ENCODE results near the gene DHPS. TPM values are rescaled to one million over a fixed set of nuclear protein-coding genes. Genes with fewer than 3 reads are reported as not detected.

DHPS gene
- total and polyA plus RNA-seq, 2 of the 4 experiments (the other 2 are of a cell fraction), result 82.8 to 85.0 TPM

- H2AK5ac ChIP-seq (ENCODE audit: low read depth, low read length), result no peak overlapping the region
- dilution Hi-C loops (cut with HindIII; ENCODE audit: low sequenced_read_pairs, unreplicated experiment), result no loop called here
- H3K23ac ChIP-seq (ENCODE audit: low read depth, low read length), result no peak overlapping the region
- no peak overlapping the region for H3K4ac ChIP-seq (ENCODE audit: low read depth, low read length)
- DNase-seq, result no peak
- intact Hi-C loops (cut with micrococcal nuclease), result no loop called here
- H2BK20ac ChIP-seq (ENCODE audit: low read depth, low read length), result no peak overlapping the region
- no peak for TF ChIP-seq CEBPB (IDR thresholded peaks at IDR 0.05; ENCODE audit: low read depth, low read length)
- no peak for TF ChIP-seq MXI1 (IDR thresholded peaks at IDR 0.05; ENCODE audit: borderline replicate concordance, low read depth, low read length)
- TF ChIP-seq POLR2A (IDR thresholded peaks at IDR 0.05; ENCODE audit: low read depth, low read length), result no peak
- TF ChIP-seq SMC3 (IDR thresholded peaks at IDR 0.05; ENCODE audit: low read depth, low read length), result no peak
- TF ChIP-seq CHD1 (IDR thresholded peaks at IDR 0.05; ENCODE audit: low read depth, low read length), result no peak
- TF ChIP-seq, protein P1, sequence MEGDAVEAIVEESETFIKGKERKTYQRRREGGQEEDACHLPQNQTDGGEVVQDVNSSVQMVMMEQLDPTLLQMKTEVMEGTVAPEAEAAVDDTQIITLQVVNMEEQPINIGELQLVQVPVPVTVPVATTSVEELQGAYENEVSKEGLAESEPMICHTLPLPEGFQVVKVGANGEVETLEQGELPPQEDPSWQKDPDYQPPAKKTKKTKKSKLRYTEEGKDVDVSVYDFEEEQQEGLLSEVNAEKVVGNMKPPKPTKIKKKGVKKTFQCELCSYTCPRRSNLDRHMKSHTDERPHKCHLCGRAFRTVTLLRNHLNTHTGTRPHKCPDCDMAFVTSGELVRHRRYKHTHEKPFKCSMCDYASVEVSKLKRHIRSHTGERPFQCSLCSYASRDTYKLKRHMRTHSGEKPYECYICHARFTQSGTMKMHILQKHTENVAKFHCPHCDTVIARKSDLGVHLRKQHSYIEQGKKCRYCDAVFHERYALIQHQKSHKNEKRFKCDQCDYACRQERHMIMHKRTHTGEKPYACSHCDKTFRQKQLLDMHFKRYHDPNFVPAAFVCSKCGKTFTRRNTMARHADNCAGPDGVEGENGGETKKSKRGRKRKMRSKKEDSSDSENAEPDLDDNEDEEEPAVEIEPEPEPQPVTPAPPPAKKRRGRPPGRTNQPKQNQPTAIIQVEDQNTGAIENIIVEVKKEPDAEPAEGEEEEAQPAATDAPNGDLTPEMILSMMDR (conservative IDR thresholded peaks at IDR 0.05; ENCODE audit: low read depth, low read length), result no peak
- TF ChIP-seq BHLHE40 (IDR thresholded peaks at IDR 0.05; ENCODE audit: low read depth, low read length), result no peak
- no peak for TF ChIP-seq ELK1 (IDR thresholded peaks at IDR 0.05; ENCODE audit: borderline replicate concordance, low read depth, low read length)
- TF ChIP-seq, protein P2, sequence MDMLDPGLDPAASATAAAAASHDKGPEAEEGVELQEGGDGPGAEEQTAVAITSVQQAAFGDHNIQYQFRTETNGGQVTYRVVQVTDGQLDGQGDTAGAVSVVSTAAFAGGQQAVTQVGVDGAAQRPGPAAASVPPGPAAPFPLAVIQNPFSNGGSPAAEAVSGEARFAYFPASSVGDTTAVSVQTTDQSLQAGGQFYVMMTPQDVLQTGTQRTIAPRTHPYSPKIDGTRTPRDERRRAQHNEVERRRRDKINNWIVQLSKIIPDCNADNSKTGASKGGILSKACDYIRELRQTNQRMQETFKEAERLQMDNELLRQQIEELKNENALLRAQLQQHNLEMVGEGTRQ (IDR thresholded peaks at IDR 0.05; ENCODE audit: low read depth, low read length), result no peak
- TF ChIP-seq RAD21 (IDR thresholded peaks at IDR 0.05; ENCODE audit: low read length), result no peak
- TF ChIP-seq NFE2L2 (IDR thresholded peaks at IDR 0.05; ENCODE audit: low read depth, low read length), result no peak
- no peak for TF ChIP-seq FOS (IDR thresholded peaks at IDR 0.05; ENCODE audit: low read depth, low read length)
- no peak for TF ChIP-seq RCOR1 (IDR thresholded peaks at IDR 0.05; ENCODE audit: insufficient replicate concordance, low read length)
- TF ChIP-seq MAFK (IDR thresholded peaks at IDR 0.05; ENCODE audit: low read depth, low read length), result no peak
- TF ChIP-seq MAZ (IDR thresholded peaks at IDR 0.05; ENCODE audit: borderline replicate concordance, low read depth, low read length), result no peak
- no peak for TF ChIP-seq RFX5 (IDR thresholded peaks at IDR 0.05; ENCODE audit: low read depth, low read length)
- H3K56ac ChIP-seq (ENCODE audit: extremely low read depth, insufficient read depth, low read length), result no peak overlapping the region
- no peak overlapping the region for H3K4me3 ChIP-seq (ENCODE audit: insufficient read depth, low read depth, low read length)
- H3K18ac ChIP-seq (ENCODE audit: low read depth, low read length), result no peak overlapping the region
- peaks cover 0 to 3% of the 10 kb centered on the region in 2 experiments; a peak in 1 of 4 replicates for H3K79me1 ChIP-seq (ENCODE audit: low read depth in 1 of 2, low read length in 2 of 2)
- POLR2A ChIA-PET (ENCODE audit: unreplicated experiment), result interaction anchor here (1.1 kb wide), 1 partner anchor 10 kb away, joined by 6 read pairs; the partner anchor contains the start of gene FBXW9
- H3K9ac ChIP-seq (ENCODE audit: low read depth, low read length), result no peak overlapping the region
- no peak overlapping the region for H2BK120ac ChIP-seq (ENCODE audit: low read depth, low read length)
- ATAC-seq (ENCODE audit: low read depth), result no peak
- no peak overlapping the region for H3K14ac ChIP-seq (replicated peaks; ENCODE audit: low read depth, low read length)
- no TSS peak for BruUV-seq (replicated peaks)
- H4K20me1 ChIP-seq (ENCODE audit: insufficient read depth, low read length), result no peaks in the 10 kb centered on the region
- H3K27ac ChIP-seq (ENCODE audit: insufficient read depth, low read length), result no peak overlapping the region
- H2BK15ac ChIP-seq (ENCODE audit: low read depth, low read length), result no peak overlapping the region
- H3K4me2 ChIP-seq (ENCODE audit: low read depth, low read length), result no peak overlapping the region
- H2AFZ ChIP-seq (replicated peaks; ENCODE audit: low read length, poor library complexity), result no peak overlapping the region
- H4K5ac ChIP-seq (ENCODE audit: low read depth, low read length), result no peak overlapping the region
- H3K9me3 ChIP-seq (ENCODE audit: control insufficient read depth, insufficient read depth, low read length), result no peaks in the 10 kb centered on the region
- H2AK9ac ChIP-seq (replicated peaks; ENCODE audit: low read depth, low read length, poor library complexity), result no peak overlapping the region
- H3K27me3 ChIP-seq (ENCODE audit: control insufficient read depth, insufficient read depth, low read length), result no peaks in the 10 kb centered on the region
- H4K8ac ChIP-seq (ENCODE audit: low read depth in 2 of 2, low read length in 2 of 2), result no peak overlapping the region
- 0 out of 2 replicates have a peak, but pooled peaks cover 2% of the 10 kb centered on the region for H3K36me3 ChIP-seq (ENCODE audit: control insufficient read depth, insufficient read depth, low read length)
- no peak overlapping the region for H4K91ac ChIP-seq (ENCODE audit: insufficient read depth, low read depth, low read length)
- WGBS, 2 experiments (ENCODE audit: extremely low coverage in 2 of 2, insufficient read length in 1 of 2), result 60% methylated on average over 1 of the region's 3 CpGs; no CpG with 5 or more reads in 1 of the 2 experiments
- H2BK5ac ChIP-seq (ENCODE audit: low read depth, low read length, poor library complexity, severe bottlenecking), result no peak overlapping the region
- in situ Hi-C loops (cut with MboI; ENCODE audit: low sequenced_read_pairs), result no loop called here
- CTCF ChIA-PET, result no interaction called here
- no peaks in the 10 kb centered on the region for H3K4me1 ChIP-seq (ENCODE audit: control insufficient read depth, insufficient read depth, low read length)
- no peaks in the 10 kb centered on the region for H3K9me1 ChIP-seq (ENCODE audit: insufficient read depth, low read length)
Measured at GRCh38 chr19:12685831-12686230, 4.2 kb upstream of the DHPS start.
